Measurements from ENCODE around the gene RAB9A. TPM values are rescaled to one million over a fixed set of nuclear protein-coding genes. Genes with fewer than 3 reads are reported as not detected.

The RAB9A gene
- polyA plus RNA-seq, 5 donors, result 21.8 to 27.1 (median 22.7) TPM

DNA sequence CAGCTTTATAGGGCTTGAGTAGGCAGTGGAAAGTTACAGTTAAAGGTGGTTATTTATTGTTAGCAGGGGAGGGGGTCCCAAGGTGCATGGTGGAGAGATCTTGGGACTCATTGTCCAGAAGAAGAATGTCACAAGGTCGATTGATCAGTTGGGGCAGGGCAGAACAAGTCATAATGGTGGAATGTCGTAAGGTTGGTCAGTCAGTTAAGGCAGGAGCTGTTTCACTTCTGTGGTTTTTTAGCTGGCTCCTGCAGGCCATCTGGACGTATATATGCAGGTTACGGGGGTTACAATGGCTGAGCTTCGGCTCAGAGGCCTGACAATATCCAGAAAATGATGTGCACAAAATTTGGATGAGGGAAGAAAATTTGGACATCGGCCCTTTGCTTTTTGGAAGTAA, 52.8 kb downstream of the RAB9A start:
- no peak for DNase-seq

DNA sequence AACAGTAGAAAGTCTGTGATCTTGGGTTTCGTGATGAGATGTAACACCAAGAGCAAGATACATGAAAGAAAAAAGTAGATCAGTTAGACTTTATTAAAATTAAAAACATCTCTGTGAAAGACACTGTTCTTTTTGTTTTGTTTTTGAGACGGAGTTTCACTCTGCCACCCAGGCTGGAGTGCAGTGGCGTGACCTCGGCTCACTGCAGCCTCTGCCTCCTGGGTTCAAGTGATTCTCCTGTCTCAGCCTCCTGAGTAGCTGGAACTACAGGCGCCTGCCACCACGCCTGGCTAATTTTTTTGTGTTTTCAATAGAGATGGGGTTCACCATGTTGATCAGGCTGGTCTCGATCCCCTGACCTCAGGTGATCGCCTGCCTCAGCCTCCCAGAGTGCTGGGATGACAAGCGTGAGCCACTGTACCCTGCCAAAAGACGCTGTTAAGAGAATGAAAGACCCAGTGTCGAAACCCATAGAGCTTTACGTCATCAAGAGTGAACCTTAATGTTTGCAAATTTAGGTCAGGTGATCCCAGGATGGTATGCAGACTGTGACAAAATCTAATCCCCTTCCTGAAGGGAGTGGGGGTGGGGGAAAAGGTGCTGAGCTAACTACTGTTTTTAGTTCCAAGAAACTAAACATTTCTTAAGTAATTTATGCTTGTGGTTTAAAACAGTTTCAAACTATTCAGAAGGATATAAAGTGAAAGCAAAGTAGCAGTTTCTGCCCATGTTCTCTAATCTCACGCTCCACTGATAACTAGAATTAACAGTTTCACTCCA, 53.7 kb downstream of the RAB9A start:
- no peak for DNase-seq

DNA sequence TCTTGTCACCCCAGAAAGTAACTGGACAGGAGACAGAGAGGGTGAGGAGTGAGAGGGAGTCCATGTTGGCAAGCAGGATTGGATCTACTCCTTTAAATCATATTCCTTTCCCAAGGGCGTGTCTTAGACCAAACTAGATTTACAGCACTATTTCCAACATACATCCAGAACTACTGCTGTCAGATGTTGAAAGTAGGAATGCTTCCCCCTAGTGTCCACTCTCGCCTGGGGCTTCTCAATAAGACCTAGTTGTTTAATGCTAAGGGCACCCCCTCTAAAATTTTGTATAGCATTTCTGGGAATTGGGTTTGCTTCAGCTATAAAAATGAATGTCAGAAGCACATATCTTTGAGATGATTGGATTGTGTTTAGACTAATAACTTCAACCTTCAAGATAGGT, 58.9 kb downstream of the RAB9A start:
- DNase-seq, result no peak

DNA sequence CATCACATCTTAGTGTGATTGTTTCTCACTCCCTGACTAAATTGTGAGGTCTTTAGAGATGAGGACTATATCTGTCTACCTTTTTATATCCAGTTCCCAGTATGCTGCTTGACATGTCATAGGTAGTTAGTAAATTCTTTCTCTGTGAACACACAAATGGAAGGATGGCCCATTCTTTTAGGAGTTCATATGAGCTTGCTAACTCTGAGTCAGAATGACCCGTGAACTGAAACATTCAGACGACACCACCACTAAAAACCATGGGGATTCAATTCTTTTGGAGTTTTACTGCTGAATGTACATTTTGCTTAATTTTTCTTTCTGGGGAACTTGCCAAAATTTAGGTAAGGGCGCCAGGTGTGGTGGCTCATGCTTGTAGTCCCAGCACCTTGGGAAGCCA, 59.6 kb downstream of the RAB9A start:
- DNase-seq, result no peak

DNA sequence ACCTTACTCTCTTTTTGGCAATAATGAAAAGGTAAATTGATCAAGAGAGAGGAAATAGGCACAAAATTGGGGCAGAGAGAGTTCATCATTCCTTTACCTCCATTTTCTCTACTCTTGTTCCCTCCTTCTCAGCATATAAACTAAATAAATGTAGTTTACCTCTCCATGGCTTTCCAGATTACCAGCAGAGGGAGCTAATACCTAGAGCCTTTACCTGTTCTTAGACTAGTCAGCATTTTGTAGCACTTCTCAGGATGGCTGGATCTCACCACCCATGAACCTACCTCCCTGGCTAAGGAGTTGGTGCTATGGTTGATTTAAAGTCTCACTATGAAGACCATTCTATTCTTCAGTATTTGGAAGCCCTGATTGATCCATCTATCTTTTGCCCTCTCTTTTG, 61.3 kb downstream of the RAB9A start:
- DNase-seq, result no peak

DNA sequence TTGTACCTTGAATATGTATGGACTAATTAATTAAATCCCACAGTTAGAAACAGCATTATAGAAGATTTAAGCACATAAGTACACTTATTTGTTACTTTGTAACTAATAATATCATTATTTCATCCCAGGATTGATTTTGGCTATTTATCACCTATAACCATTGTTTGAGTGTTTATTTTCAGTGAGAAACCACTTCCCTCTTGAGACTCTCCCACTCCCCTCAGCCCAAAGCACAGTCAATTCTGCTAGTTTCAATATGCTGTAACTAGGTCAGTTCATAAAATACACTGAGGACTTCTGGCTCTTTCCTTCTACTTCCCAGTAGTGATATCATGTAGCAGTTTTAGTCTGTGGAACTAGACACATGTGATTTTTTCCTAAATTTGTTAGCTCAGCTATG, 61.9 kb downstream of the RAB9A start:
- DNase-seq, result no peak

DNA sequence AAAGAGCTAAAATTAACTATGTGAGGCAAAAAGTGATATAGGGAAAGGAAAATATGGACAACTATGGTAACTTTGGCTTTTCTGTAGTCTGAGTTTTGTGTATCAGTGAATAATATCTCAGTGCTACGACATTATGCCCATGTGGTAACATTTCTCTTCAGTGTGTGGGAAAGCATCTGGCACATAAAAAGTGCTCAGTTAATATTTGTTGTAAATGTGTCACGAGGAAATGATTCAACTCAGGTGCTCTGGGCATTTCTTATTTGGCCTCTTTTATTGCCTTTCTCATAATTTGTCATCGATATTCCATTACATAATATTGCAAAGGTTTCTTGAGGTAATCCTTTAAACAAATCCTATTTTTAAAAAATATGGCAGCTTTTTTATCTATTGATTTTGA, 63.2 kb downstream of the RAB9A start:
- DNase-seq, result no peak

DNA sequence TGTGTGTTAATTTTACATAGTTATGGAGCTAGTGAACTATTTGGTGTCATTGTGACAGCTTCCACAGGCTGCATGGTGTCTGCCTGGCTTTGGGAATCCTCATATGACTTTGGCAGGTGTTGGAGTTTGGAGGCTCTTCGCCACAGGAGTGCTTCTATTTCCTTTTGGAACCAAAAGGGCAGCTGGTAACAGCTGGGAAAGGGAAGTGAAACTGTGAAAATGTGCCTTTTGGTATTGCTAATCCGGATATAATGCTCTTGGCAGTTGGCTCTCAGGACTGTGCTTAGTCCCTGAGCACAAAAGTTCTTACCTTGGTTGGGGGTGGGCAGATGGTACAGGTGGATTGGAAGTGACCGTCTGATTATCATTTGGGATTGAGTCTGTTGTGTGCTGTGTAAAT, 63.7 kb downstream of the RAB9A start:
- no peak for DNase-seq

DNA sequence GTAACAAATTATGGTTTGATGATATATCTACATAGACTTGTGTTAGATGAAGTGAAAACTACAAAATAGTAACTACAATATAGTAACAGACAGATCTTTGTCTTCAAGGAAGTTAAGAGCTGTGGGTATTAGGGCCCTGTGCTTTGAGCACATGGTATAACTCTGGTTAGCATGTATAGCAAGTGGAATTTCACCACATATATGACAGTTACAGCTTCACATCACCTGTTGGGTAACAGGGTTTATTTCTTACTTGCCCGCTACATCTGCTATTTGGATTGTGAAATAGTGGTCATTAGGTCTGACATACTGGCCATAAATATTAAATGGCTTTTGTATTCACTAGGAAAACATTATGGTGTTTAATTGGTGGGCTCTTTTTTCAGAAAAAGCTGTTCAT, 65.8 kb downstream of the RAB9A start:
- no peak for DNase-seq

DNA sequence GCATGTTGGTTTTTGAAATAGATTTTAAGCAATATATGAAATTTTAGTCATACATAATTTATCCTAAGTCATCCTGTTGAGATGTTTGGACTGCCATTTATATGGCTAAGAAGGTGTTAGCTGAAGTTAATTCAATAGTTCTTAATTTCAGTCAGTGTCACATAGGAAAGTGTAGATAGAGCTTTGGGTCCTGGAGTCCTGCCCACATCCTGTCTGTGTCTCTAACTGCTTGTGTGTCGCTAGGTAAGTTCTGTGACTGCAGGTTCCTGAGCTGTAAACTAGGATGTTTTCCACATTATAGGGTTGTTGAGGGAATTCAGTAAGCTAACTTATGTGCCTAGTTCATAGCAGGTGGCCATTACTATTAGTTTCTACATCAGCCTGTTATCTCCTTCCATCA, 66.3 kb downstream of the RAB9A start:
- no peak for DNase-seq

DNA sequence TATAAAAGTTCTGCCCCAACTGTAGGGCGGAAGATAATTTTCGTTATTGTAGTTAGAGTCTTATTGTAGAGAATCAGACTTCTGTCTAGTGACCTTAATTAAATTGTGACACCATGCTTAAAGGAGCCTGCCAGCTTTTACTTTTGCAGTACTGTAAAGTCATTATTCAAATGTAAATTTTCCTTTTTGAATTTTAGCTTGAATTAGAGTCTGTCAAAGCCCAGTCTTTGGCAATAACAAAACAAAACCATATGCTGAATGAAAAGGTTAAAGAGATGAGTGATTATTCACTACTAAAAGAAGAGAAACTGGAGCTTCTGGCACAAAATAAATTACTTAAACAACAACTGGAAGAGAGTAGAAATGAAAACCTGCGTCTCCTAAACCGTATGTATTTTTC, 67.5 kb downstream of the RAB9A start:
- no peak for DNase-seq

DNA sequence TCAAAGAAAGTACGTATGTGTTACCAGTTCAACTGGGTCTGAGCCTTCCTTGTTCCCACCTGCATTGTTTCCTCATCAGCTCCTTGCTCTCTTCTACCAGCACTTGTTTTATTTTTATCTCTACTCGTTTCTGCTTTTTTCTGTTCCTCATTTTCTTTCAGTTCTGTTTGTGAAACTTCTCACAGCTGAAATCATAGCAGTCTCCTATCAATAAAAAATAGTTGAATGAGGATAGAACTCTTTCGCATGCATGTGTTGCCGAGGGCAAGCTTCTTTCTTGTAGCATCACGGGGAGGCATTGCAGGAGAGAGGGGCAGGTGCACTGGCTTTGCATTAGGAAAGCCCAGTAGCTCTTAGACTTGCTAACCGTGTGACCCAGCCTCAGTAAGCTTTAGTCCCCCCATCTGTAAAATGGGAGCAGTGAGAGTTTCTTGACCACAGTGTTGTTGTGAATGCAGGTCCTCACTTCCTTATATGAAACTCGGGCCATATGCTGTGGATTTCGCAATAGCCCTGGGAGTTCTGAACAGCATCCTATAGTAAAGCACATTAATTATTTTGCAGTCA, 70.3 kb downstream of the RAB9A start:
- DNase-seq, result no peak

Other genes starting within 250 kb of the RAB9A start
- gene EGFL6, start 119.5 kb upstream of the RAB9A start, polyA plus RNA-seq (ENCODE audit: insufficient read depth in 1 of 5, insufficient read length in 5 of 5, low replicate concordance in 1 of 5), result 10 to 100 TPM; 63.5 to 88.2 (median 72.6) TPM
- gene TCEANC, start 36.0 kb upstream of the RAB9A start, polyA plus RNA-seq (ENCODE audit: insufficient read depth in 1 of 5, insufficient read length in 5 of 5, low replicate concordance in 1 of 5), result 1 to 10 TPM; 5.3 to 7.7 (median 6.9) TPM
- 10 to 100 TPM; 17.0 to 22.3 (median 17.8) TPM for gene TRAPPC2, start 45.5 kb downstream of the RAB9A start, polyA plus RNA-seq (ENCODE audit: insufficient read depth in 1 of 5, insufficient read length in 5 of 5, low replicate concordance in 1 of 5)
- 10 to 100 TPM; 50.4 to 80.4 (median 63.4) TPM for gene OFD1, start 45.6 kb downstream of the RAB9A start, polyA plus RNA-seq (ENCODE audit: insufficient read depth in 1 of 5, insufficient read length in 5 of 5, low replicate concordance in 1 of 5)
- 10 to 100 TPM; 23.0 to 37.5 (median 34.2) TPM for gene GPM6B, start 128.0 kb downstream of the RAB9A start, polyA plus RNA-seq (ENCODE audit: insufficient read depth in 1 of 5, insufficient read length in 5 of 5, low replicate concordance in 1 of 5)